Right lobe of liver (tissue), 6 donors: ENCODE data around the gene RHEX. TPM values are rescaled to one million over a fixed set of nuclear protein-coding genes. Genes with fewer than 3 reads are reported as not detected.
A peak's percentile ranks its signal among the peaks of the same experiment; 100 is the strongest.

Source experiments
- ATAC-seq, 4 donors: fragments of 200-7000 bp; cut with Tn5 transposase; one replicate each; pipeline ENCODE4 v1.9.1; 2020; ENCODE audit warnings: mild to moderate bottlenecking in 4 of 4, moderate library complexity in 4 of 4
- DNase-seq, 3 donors: peaks; one replicate each; pipeline ENCODE4 v3.0.0-alpha.2; 2020
- H3K27ac ChIP-seq, 3 donors: fragments of 200-600 bp; one replicate each; pipeline ENCODE4 v1.8.0; 2022
- H3K27me3 ChIP-seq, 2 donors: fragments of 200-600 bp; one replicate each; pipeline ENCODE4 v1.8.0; 2022
- H3K36me3 ChIP-seq, 4 donors: fragments of 200-600 bp; sonication (generic) in 1 of 4; one replicate each; pipeline versions ENCODE4 v1.5.1 to v1.8.0; 2017 to 2022; ENCODE audit warnings: control low read depth in 1 of 4
- H3K4me1 ChIP-seq, 4 donors: fragments of 200-600 bp; sonication (generic) in 1 of 4; one replicate each; pipeline versions ENCODE4 v1.5.1 to v1.8.0; 2017 to 2022; ENCODE audit warnings: control low read depth in 1 of 4
- H3K4me3 ChIP-seq, 3 donors: fragments of 200-600 bp; one replicate each; pipeline ENCODE4 v1.8.0; 2022
- H3K9me3 ChIP-seq, 4 donors: fragments of 200-600 bp; sonication (generic) in 1 of 4; one replicate each; pipeline versions ENCODE4 v1.5.1 to v1.8.0; 2017 to 2022; ENCODE audit warnings: control low read depth in 1 of 4
- POLR2A ChIP-seq: fragments of 450-650 bp; IDR thresholded peaks from one replicate; pipeline ENCODE4 v1.6.1; 2017; ENCODE audit warnings: antibody characterized with exemption, mild to moderate bottlenecking
- WGBS: methylation state at CpG from one replicate; pipeline ENCODE4 v1.1.6; 2018; ENCODE audit warnings: low coverage, low lambda C conversion rate; ENCODE audit not compliant: insufficient coverage; ENCODE audit errors: missing lambda C conversion rate; 5-methylcytosine and 5-hydroxymethylcytosine counted together
- intact Hi-C, 2 donors: fragments of 100-400 bp; cut with DNase I; formaldehyde crosslinking; loops; one replicate each; pipeline versions ENCODE4 v1.11.2 to v1.14.1; 2022
- total RNA-seq, 6 experiments: library from RNA; depleted of rRNA in 2 of 6; stranded (reverse); fragments of >200 nt in 2 of 6; fragmentation: NEBNext Ultra II Directional in 3 of 6; extraction: Animal tissue kit (Norgen Biotek cat#: 25700) in 3 of 6; gene quantifications; one replicate each; pipeline versions ENCODE4 v1.1.0 to v1.2.4, GENCODE V29; 2016 to 2023
- TF ChIP-seq, protein P1 (sequence below), 4 donors: fragments of 200-600 bp in 3 of 4; fragments of 450-650 bp in 1 of 4; IDR thresholded peaks; one replicate each; pipeline versions ENCODE4 v1.5.1 to v1.8.0; 2016 to 2022; ENCODE audit warnings: antibody characterized with exemption in 4 of 4, mild to moderate bottlenecking in 2 of 4
- donor health status: DM: no; HTN: yes; CAD: no.
- donor health status: DM: no; HTN: no; CAD: no.
- donor health status: DM: no; HTN: no; CAD: no.
- donor health status: DM: no; HTN: yes; CAD: no.
- donor health status: DM: no; HTN: yes; CAD: no.

Gene RHEX
- total RNA-seq, 6 experiments from 2014 or later: 0.18 to 0.57 (median 0.26) TPM; not detected in 1

DNA sequence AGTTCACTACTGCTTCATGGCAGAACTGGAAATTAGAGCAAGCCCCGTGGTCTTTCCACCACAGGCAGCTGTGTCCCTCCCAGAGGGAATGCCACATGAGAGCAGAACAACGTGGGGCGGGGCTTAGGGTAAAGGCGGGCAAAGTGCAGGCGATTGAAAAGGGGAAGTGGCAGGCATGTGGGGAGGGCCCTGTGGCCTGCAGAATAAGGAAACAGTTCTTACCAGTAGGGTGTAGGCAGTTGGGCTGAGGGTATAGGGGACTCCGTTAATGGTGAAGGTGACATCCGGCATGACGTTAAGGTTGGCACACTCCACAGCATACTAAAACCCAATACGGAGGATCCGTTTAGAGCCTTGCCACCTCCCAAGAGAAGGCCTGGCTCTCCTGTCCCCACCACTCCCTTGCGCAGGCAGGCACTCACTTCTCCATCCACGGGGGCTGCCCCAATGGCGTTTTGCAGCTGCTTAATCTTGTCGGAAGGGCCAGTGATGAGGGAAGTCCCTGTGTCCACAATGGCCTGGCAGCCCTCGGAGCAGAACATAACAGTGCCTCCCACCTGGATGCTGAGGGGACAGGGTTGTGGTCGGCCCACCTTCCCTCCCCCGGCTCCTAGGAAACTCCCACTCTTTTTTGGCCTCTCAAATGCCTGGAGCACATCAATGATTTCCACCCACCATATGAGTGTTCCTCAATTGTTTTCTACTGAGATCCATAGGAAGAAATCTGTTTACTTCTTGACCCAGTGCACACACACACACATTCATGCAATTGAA, 40.7 kb upstream of the RHEX start:
- H3K27me3 ChIP-seq: no peaks in the 10 kb centered on the region
- TF ChIP-seq POLR2A: no peak
- TF ChIP-seq, protein P1, sequence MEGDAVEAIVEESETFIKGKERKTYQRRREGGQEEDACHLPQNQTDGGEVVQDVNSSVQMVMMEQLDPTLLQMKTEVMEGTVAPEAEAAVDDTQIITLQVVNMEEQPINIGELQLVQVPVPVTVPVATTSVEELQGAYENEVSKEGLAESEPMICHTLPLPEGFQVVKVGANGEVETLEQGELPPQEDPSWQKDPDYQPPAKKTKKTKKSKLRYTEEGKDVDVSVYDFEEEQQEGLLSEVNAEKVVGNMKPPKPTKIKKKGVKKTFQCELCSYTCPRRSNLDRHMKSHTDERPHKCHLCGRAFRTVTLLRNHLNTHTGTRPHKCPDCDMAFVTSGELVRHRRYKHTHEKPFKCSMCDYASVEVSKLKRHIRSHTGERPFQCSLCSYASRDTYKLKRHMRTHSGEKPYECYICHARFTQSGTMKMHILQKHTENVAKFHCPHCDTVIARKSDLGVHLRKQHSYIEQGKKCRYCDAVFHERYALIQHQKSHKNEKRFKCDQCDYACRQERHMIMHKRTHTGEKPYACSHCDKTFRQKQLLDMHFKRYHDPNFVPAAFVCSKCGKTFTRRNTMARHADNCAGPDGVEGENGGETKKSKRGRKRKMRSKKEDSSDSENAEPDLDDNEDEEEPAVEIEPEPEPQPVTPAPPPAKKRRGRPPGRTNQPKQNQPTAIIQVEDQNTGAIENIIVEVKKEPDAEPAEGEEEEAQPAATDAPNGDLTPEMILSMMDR (IDR thresholded peaks at IDR 0.05): no peak
- H3K4me3 ChIP-seq: no peak overlapping the region
- DNase-seq (peak; percentile 59 to 74 (median 68)), ATAC-seq (peak; percentile 64 to 91 (median 82))
- H3K4me1 ChIP-seq: no peaks in the 10 kb centered on the region
- H3K9me3 ChIP-seq: no peaks in the 10 kb centered on the region
- H3K36me3 ChIP-seq: no peaks in the 10 kb centered on the region
- H3K27ac ChIP-seq: no peak overlapping the region
- intact Hi-C loops: no loop called here
- WGBS: 57% methylated on average over 6 of the region's 17 CpGs

DNA sequence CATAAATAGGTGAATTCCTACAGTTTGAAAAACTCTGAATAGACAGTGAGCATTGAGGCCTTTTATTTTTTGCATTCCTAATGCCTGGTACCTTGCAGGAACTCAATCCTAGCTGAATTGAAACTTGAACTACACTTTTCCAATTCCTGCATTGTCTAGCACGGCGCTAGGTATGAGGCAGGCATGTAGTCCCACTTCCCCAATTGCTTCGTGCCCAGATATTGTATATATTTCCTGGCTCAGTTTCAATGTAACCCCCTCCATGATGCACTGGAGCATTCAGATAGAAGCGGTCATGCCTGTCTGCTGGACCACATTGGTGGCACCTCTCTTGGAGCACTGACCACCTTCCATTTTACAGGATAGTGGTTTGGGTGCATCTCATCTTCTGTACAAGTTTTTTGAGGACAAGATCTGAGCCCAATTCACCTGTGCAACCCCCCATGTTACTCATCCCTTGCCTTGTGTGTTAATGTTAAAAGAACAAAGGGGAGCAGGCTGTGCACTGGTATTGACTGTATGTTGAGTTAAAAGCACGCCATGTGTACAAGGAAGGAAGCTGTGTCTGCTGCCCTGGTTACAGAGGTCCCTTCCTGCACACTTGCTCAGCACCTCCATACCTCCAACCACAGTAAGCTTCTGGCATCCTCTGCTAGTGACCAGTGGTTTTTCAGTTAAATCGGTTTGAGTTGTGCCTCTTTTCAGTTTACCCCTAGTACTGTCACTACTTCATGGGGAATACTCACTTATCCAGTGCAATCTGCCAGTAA, 39.8 kb upstream of the RHEX start:
- H3K27me3 ChIP-seq: no peaks in the 10 kb centered on the region
- ATAC-seq (no peak), DNase-seq (no peak)
- intact Hi-C loops: no loop called here
- TF ChIP-seq, protein P1 (IDR thresholded peaks at IDR 0.05): no peak
- no peak for TF ChIP-seq POLR2A
- no peak overlapping the region for H3K4me3 ChIP-seq
- H3K36me3 ChIP-seq: no peaks in the 10 kb centered on the region
- no peak overlapping the region for H3K27ac ChIP-seq
- 76% methylated on average over 5 of the region's 6 CpGs for WGBS
- H3K9me3 ChIP-seq: no peaks in the 10 kb centered on the region
- no peaks in the 10 kb centered on the region for H3K4me1 ChIP-seq

DNA sequence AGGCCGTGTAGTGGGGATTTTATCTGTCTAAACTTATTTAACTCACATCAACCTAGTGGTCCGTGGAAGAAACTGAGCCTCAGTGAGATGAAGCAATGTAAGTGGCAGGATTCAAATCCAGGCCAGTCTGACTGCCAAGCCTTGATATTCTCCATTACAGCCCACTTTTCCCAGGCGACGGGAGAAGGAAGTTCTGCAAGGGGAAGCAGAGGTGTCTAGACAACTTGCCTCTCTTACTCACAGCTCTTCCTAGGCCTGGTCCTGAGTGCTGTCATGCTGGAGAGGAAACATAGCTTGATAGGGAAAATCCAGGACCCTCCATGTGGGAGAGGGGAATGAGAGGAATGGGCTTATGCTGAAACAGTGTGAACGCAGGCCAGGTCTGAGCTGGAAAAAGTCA, 38.4 kb upstream of the RHEX start:
- ATAC-seq: no peak
- Histone ChIP-seq H3K4me3 (no peak overlapping the region), H3K27me3 (no peaks in the 10 kb centered on the region), H3K27ac (no peak overlapping the region), H3K4me1 (no peaks in the 10 kb centered on the region), H3K36me3 (no peaks in the 10 kb centered on the region), H3K9me3 (no peaks in the 10 kb centered on the region)
- TF ChIP-seq, protein P1 (IDR thresholded peaks at IDR 0.05): no peak
- TF ChIP-seq POLR2A: no peak
- DNase-seq: no peak
- 50% methylated on average over 5 of the region's 5 CpGs for WGBS
- intact Hi-C loops: no loop called here

DNA sequence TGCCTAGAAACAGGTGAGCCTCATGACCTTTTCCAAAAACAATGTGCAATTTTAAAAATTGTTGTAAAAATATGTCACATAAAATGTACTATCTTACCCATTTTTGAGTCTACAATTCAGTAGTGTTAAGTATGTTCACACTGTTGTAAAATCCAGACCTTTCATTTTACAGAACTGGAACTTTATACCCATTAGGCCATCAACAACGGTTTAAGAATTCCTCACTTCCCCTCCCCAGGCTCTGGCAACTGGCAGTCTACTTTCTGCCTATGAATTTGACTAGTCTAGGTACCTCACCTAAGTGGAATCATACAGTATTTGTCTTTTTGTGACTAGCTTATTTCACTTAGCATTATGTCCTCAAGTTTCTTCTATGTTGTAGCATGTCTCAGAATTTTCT, 37.9 kb upstream of the RHEX start:
- TF ChIP-seq, protein P1 (IDR thresholded peaks at IDR 0.05): no peak
- TF ChIP-seq POLR2A: no peak
- 44% methylated on average over 1 of the region's 1 CpG for WGBS
- no peaks in the 10 kb centered on the region for H3K36me3 ChIP-seq
- ATAC-seq (no peak), DNase-seq (no peak)
- no peak overlapping the region for H3K4me3 ChIP-seq
- no peaks in the 10 kb centered on the region for H3K4me1 ChIP-seq
- H3K9me3 ChIP-seq: no peaks in the 10 kb centered on the region
- H3K27me3 ChIP-seq: no peaks in the 10 kb centered on the region
- intact Hi-C loops: no loop called here
- H3K27ac ChIP-seq: no peak overlapping the region
